ENCODE data around the gene GMPPB.
"Not testable (repeated sequence)": the region's sequence is repeated elsewhere in the genome, so short reads cannot be mapped to it uniquely, and the experiment has no call there.

Gene GMPPB
- total RNA-seq, result 40.2 to 60.1 (median 43.8) reads per million in 4 experiments

DNA sequence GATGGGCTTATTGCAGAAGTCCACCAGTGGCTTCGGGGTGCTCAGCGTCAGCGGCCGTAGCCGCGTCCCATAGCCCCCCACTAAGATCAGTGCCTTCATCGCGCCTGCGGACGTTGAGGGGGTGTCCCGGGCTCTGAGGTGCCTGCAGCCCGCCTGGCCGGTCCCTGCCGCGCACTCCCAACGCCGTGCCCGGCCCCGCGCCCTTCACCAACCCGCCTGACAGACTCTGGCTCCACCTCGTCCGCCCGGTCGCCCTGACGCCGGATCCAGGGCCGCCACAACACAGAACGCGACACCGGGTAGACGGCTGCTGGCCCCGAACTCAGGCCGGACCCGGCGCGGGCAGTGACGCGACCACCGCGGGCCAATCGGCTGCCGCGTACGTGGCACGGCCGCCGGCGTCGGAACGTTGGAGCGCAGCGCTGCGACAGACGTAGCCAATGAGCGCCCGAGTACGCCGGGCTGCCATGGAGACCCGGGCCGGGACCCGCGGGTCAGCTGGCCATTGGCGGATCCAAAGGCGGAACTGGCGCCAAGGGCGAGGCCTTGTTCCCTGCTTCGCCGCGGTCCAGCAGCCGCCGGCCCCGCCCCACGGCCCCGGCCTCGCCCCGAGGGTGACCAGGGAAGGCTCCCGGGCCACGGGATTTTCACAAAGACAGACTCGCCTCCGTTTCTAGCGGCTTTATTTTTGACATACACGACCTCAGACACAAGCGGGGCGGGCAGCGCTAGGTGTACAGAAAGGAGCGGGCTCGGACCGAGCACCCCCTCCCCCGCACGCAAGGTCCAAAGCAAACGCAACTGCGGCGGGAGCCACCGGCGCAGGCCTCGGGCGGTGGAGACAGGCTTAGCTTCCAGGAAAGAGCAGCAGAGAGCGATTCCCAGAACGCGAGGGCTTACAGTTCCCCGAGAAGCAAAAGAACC lies at the start of gene GMPPB:
GMPPB (minus strand) TSS at position 324 of the 924 bp plus-strand sequence; CDS start at position 99, 225 bp downstream.
- peak; percentile 82 for DNase-seq

- no peak for DNase-seq
These were observed 49.0 kb upstream of the GMPPB start for GRCh38 chr3:49772703-49773102.

- no peak for DNase-seq
These were observed 47.7 kb upstream of the GMPPB start for GRCh38 chr3:49771340-49771938.

DNA sequence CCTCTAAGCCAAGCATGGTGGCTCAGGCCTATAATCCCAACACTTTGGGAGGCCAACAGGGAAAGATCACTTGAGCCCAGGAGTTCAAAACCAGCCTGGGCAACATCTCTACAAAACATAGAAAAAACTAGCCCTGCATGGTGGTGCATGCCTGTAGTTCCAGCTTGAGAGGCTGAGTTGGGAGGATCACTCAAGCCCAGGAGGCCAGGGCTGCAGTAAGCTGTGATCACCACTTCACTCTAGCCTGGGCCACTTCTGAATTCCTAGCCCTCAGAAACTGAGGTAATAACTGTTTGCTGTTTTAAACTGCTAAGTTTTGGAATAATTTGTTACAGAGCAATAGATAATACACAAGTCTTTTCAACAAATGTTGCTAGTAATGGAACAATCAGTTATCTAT lies 46.2 kb upstream of the GMPPB start:
- DNase-seq, result no peak

DNA sequence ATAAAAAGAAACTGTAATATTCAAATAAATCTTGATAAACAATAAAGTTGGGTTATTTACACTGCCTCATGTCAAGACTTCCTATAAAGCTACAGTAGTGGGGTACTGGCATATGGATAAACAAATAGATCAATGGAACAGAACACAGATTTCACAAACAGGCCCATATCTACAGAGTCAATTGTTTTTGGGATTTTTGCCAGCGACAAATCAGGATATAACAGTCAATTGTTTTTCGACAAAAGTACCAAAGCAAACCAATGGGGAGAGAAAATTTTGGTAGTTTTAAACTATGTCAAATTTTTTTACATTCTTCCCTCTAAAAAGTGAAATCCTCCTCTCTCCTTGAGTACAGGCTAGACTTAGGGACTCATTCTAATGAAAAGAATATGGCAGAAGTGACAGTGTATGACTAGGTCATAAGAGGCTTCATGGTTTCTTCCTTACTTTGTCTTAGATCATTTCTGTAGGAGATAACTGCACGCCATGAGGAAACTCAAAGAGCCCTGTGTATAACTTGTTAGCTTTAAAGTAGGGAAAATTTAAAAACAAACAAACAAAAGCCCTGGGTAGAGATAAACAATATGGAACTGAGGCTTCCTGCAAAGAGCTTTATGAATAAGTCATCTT lies 45.6 kb upstream of the GMPPB start:
- no peak for DNase-seq

DNA sequence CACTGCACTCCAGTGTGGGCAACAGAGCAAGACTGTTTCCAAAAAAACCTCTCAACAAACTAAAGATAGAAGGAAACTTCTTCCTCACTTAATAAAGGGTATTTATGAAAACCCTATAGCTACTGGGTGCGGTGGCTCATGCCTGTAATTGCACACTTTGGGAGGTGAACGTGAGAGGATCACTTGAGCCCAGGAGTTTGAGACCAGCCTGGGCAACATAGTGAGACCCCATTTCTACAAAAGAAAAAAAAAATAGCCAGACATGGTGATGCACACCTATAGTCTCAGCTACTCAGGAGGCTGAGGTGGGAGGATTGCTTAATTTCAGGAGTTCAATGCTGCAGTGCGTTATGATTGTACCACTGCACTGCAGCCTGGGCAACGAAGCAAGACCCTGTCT lies 40.2 kb upstream of the GMPPB start:
- DNase-seq, result no peak

- DNase-seq, result no peak
These were observed 37.9 kb upstream of the GMPPB start for GRCh38 chr3:49761661-49762060.

- DNase-seq, result no peak
These were observed 35.5 kb upstream of the GMPPB start for GRCh38 chr3:49759226-49759625.

GRCh38 chr3:49757197-49757596 lies 33.4 kb upstream of the GMPPB start:
- DNase-seq, result no peak

DNA sequence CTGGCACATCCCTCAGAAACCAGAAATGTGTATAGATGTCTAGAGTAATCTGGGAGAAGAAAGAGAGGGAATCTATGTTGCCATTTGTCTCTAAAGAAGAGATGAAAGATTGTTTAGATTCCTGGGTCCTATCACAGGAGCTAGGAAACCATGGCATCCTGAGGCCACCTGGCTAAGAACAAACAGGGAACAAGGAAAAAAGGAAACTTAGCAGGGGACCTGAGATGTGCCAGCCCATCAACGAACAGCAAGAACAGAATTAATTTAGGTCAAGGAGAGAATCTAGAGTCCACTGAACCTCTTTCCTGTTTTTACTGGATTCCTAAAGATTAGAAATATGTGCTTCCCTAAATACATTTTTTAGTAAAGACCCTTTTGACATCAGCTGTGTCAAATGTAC lies 32.3 kb upstream of the GMPPB start:
- no peak for DNase-seq

DNA sequence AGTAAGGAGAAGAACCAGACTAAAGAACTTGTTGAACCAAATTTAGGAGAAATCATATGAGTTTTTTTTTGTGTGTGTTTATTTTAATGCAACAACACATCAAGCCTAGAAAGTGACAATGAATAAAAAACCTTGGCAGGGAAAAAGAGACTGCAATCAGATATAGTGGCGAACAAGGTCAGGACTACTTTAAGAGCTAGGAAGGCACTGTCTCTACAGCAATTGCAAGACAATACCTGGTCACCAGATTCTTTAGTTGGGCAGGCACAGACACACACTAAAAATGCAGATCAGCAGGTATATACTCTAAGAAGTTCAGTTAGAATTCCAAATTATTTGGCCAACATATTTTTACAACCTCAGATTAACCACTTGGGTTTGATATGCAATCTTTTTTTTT lies 30.8 kb upstream of the GMPPB start:
- DNase-seq, result no peak

DNA sequence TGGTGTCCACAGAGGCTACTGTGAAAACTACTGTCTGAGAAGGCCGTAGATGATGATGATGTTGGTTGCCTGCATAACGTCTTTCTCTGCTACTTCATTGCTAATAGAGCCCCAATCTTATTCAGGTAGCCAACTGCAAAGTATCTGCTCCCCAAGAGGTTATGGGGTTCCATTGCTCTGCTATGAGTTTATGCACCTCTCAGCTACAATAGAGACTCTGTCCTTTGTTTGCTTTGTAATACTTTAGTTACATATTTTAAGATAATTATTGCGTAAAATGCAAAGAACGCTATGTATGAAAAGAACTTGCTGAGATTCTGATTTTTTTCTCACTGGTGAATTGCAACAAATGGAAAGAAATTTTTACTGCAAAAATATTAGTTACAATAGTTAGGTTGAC lies 27.8 kb upstream of the GMPPB start:
- DNase-seq, result no peak

DNA sequence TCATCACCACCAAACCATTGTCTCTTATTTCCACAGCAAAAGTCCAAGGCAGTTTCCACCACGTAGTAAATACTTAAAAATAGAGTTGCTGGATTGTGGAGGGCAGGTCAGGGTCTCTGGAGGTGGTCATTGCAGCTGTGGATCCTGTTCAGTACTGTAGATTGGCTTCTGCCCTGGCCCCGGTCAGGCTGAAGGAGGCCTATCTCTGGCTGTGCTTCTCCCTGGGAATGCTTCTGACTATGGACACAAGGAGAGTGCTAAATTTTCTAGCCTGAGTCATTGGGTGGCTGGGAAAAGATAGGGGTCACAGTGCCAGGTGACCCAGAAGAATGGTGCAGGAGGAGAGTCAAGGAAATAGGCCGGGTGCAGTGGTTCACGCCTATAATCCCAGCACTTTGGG lies 26.3 kb upstream of the GMPPB start:
- no peak for DNase-seq

- not testable (repeated sequence) for DNase-seq
These were observed 25.1 kb upstream of the GMPPB start for GRCh38 chr3:49748874-49749273.

GRCh38 chr3:49747792-49748480 lies 24.2 kb upstream of the GMPPB start:
- no peak for DNase-seq

- no peak for DNase-seq
These were observed 22.2 kb upstream of the GMPPB start for GRCh38 chr3:49745986-49746385.

GRCh38 chr3:49740427-49740826 lies 16.7 kb upstream of the GMPPB start:
- no peak for DNase-seq

DNA sequence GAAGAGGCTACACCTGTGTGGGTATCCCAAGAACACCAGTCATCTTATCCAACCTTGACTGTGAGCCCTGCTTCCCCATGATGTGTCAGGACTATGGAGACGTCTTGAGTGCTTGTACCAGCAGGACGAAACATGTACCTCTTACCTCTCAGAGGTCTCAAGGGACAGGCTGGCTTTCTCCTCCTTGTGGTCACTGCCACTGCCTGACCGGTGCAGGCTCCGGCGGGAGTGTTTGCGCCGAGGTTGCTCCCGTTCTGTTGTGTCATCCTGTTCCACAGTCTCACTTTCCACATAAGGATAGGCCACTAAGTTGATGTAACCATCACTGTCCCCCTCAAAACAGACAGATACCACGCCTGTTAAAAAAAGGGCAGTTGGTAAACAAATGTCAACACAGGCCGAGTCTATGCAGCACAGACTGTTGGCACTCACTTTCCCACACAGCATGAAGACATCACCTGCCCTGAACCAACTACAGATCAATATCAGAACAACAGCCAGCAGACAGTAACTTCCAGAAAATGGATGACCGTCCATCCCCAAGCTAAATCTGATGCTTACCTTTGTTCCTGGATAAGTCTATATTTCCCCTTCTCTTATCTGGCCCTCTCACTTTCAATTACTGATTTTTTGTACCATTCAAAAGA lies 14.4 kb upstream of the GMPPB start:
- no peak for DNase-seq

DNA sequence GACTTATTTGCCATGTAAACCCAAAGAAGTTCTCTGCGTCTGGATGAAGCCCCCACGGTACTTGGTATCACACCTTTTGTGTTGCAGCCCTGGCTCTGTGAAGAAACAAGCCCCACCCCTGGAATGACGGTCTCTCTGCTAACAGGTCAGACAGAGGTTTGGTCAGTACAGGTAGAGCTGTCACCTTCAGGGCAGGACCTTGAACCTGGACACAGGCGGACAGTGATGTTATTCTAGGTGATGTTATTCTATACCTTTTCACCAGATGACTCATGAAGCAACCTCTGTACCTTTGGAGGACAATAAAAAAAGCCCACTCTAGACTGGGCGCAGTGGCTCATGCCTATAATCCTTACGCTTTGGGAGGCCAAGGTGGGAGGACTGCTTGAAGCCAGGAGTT lies 11.0 kb upstream of the GMPPB start:
- DNase-seq, result no peak

GRCh38 chr3:49733551-49733950 lies 9.8 kb upstream of the GMPPB start:
- DNase-seq, result no peak

DNA sequence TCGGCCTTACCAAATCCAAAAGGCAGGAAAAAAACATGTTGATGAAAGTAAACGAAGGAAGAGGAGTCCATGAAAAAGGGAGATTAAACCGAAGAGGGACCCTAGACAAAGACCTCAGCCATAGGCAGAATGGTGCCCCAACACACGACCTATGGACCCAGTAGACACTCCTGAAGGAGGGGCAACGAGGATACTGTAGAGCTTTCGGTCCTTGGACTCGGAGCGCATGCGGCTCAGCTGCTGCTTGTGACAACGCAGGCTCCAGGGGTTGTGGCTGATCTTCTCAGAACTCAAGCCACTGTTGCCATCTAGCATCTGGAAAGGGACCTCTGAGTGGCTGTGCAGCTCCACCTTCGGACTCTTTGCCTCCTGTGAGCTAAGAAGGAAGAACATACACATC lies 8.8 kb upstream of the GMPPB start:
- DNase-seq, result no peak

GRCh38 chr3:49729966-49730609 lies 6.3 kb upstream of the GMPPB start:
- no peak for DNase-seq

Measured in effector CD8-positive, alpha-beta T cell (primary cell).